Prostate gland (tissue), 2 donors: ENCODE data around the gene CARD14. TPM values are rescaled to one million over a fixed set of nuclear protein-coding genes. Genes with fewer than 3 reads are reported as not detected.

ENCODE experiments used
- DNase-seq: peaks from one replicate; pipeline ENCODE4 v3.0.0-alpha.2; 2019; ENCODE audit warnings: low spot score
- H3K27ac ChIP-seq, 2 donors: fragments of 200-600 bp; sonication (generic); 2 replicates each; pipeline ENCODE4 v1.5.1; 2017 to 2019
- H3K27me3 ChIP-seq: fragments of 200-600 bp; sonication (generic); replicated peaks from 2 replicates; pipeline ENCODE4 v1.5.1; 2019; ENCODE audit not compliant: insufficient read depth
- H3K36me3 ChIP-seq, 2 donors: fragments of 200-600 bp; sonication (generic); 1 replicate in 1 of 2; 2 replicates in 1 of 2; pipeline versions ENCODE4 v1.5.1 to v1.8.1; 2017 to 2019
- H3K4me1 ChIP-seq: fragments of 200-600 bp; sonication (generic); replicated peaks from 2 replicates; pipeline ENCODE4 v1.5.1; 2019
- H3K4me3 ChIP-seq, 2 donors: fragments of 200-600 bp; sonication (generic); 2 replicates each; pipeline ENCODE4 v1.5.1; 2017 to 2019
- H3K9me3 ChIP-seq: fragments of 200-600 bp; sonication (generic); 2 replicates; pipeline ENCODE4 v1.5.1; 2017
- CTCF ChIP-seq, 4 experiments: fragments of 200-600 bp in 2 of 4; fragments of 450-650 bp in 2 of 4; sonication (generic) in 2 of 4; IDR thresholded peaks; 1 replicate in 3 of 4; 2 replicates in 1 of 4; pipeline ENCODE4 v1.5.1; 2016 to 2019; ENCODE audit warnings: antibody characterized with exemption in 4 of 4, mild to moderate bottlenecking in 2 of 4, moderate library complexity in 2 of 4
- POLR2A ChIP-seq: fragments of 450-650 bp; IDR thresholded peaks from one replicate; pipeline ENCODE4 v1.6.1; 2016; ENCODE audit warnings: antibody characterized with exemption, mild to moderate bottlenecking
- POLR2AphosphoS5 ChIP-seq: sonication (generic); formaldehyde crosslinking; IDR thresholded peaks from one replicate; pipeline ENCODE4 v1.6.1; 2017; ENCODE audit warnings: antibody characterized with exemption
- WGBS: methylation state at CpG from one replicate; pipeline ENCODE4 v1.1.5; 2018; 5-methylcytosine and 5-hydroxymethylcytosine counted together
- intact Hi-C: fragments of 100-400 bp; cut with DNase I; formaldehyde crosslinking; loops from one replicate; pipeline ENCODE4 v1.14.2; 2022
- total RNA-seq, 2 donors: library from RNA; depleted of rRNA; stranded (reverse); fragments of >200 nt; gene quantifications; one replicate each; pipeline ENCODE4 v1.1.0, GENCODE V29; 2016

The CARD14 gene
- total RNA-seq, 2 donors from 2014 or later, result 10.2 to 27.3 TPM

GRCh38 chr17:80210348-80211108 lies 40.7 kb downstream of the CARD14 start:
- Histone ChIP-seq H3K4me3 (no peak overlapping the region), H3K4me1 (no peaks in the 10 kb centered on the region), H3K27ac (no peak overlapping the region), H3K27me3 (no peaks in the 10 kb centered on the region), H3K36me3 (peaks cover 4 to 22% of the 10 kb centered on the region in 2 donors), H3K9me3 (no peaks in the 10 kb centered on the region)
- no peak for DNase-seq
- TF ChIP-seq POLR2AphosphoS5 (no peak), CTCF (IDR thresholded peaks at IDR 0.05) (no peak), POLR2A (no peak)
- WGBS, result 93% methylated on average over 47 of the region's 47 CpGs
- intact Hi-C loops, result no loop called here

GRCh38 chr17:80212109-80212508 lies 42.3 kb downstream of the CARD14 start:
- peaks cover 4 to 22% of the 10 kb centered on the region in 2 donors for H3K36me3 ChIP-seq
- intact Hi-C loops, result no loop called here
- DNase-seq, result no peak
- no peaks in the 10 kb centered on the region for H3K4me1 ChIP-seq
- no peaks in the 10 kb centered on the region for H3K9me3 ChIP-seq
- no peak overlapping the region for H3K4me3 ChIP-seq
- no peak for TF ChIP-seq CTCF (IDR thresholded peaks at IDR 0.05)
- no peak for TF ChIP-seq POLR2AphosphoS5
- TF ChIP-seq POLR2A, result no peak
- WGBS, result 93% methylated on average over 22 of the region's 22 CpGs
- no peak overlapping the region for H3K27ac ChIP-seq
- no peaks in the 10 kb centered on the region for H3K27me3 ChIP-seq

GRCh38 chr17:80212511-80212910 lies 42.7 kb downstream of the CARD14 start:
- intact Hi-C loops, result no loop called here

GRCh38 chr17:80212962-80213642 lies 43.3 kb downstream of the CARD14 start:
- Histone ChIP-seq H3K27ac (no peak overlapping the region), H3K4me1 (no peaks in the 10 kb centered on the region), H3K27me3 (no peaks in the 10 kb centered on the region), H3K9me3 (no peaks in the 10 kb centered on the region), H3K36me3 (peaks cover 4 to 22% of the 10 kb centered on the region in 2 donors), H3K4me3 (no peak overlapping the region)
- no peak for DNase-seq
- TF ChIP-seq POLR2A (no peak), CTCF (IDR thresholded peaks at IDR 0.05) (no peak), POLR2AphosphoS5 (no peak)
- intact Hi-C loops, result no loop called here
- WGBS, result 79% methylated on average over 19 of the region's 19 CpGs

More at GRCh38 chr17:80212511-80212910, 42.7 kb downstream of the CARD14 start:
- TF ChIP-seq POLR2AphosphoS5 (no peak), CTCF (IDR thresholded peaks at IDR 0.05) (no peak), POLR2A (no peak)
- 90% methylated on average over 12 of the region's 12 CpGs for WGBS
- H3K4me1 ChIP-seq, result no peaks in the 10 kb centered on the region
- H3K27me3 ChIP-seq, result no peaks in the 10 kb centered on the region
- no peaks in the 10 kb centered on the region for H3K9me3 ChIP-seq
- no peak for DNase-seq
- H3K36me3 ChIP-seq, result peaks cover 4 to 22% of the 10 kb centered on the region in 2 donors
- no peak overlapping the region for H3K27ac ChIP-seq
- H3K4me3 ChIP-seq, result no peak overlapping the region

GRCh38 chr17:80213643-80213975 lies 43.8 kb downstream of the CARD14 start:
- TF ChIP-seq POLR2AphosphoS5, result no peak
- TF ChIP-seq CTCF (IDR thresholded peaks at IDR 0.05), result no peak
- no peak for TF ChIP-seq POLR2A
- Histone ChIP-seq H3K27ac (no peak overlapping the region), H3K4me1 (no peaks in the 10 kb centered on the region), H3K36me3 (peaks cover 4 to 19% of the 10 kb centered on the region in 2 donors), H3K27me3 (no peaks in the 10 kb centered on the region), H3K4me3 (no peak overlapping the region), H3K9me3 (no peaks in the 10 kb centered on the region)
- no peak for DNase-seq
- intact Hi-C loops, result no loop called here
- 97% methylated on average over 17 of the region's 17 CpGs for WGBS
